GM23338 (cell line): ENCODE data around the gene FAF1. TPM values are rescaled to one million over a fixed set of nuclear protein-coding genes. Genes with fewer than 3 reads are reported as not detected.

Source experiments
- ATAC-seq: fragments of 200-7000 bp; cut with Tn5 transposase; 3 replicates; pipeline ENCODE4 v1.9.1; 2020
- DNase-seq: peaks from one replicate; pipeline ENCODE4 v3.0.0-alpha.2; 2015; ENCODE audit warnings: low spot score
- H2AFZ ChIP-seq: fragments of 200-600 bp; sonication (generic); 2 replicates; pipeline ENCODE4 v1.8.0; 2016; ENCODE audit warnings: antibody characterized with exemption, mild to moderate bottlenecking, moderate library complexity
- H3F3A ChIP-seq: fragments of 200-600 bp; sonication (generic); replicated peaks from 2 replicates; pipeline ENCODE4 v1.8.0; 2017; ENCODE audit warnings: antibody characterized with exemption, mixed run types, low read depth
- H3K27ac ChIP-seq: fragments of 200-600 bp; sonication (generic); 2 replicates; pipeline ENCODE4 v1.6.1; 2016; ENCODE audit warnings: low read depth
- H3K27me3 ChIP-seq: fragments of 200-600 bp; sonication (generic); 2 replicates; pipeline ENCODE4 v1.8.0; 2016; ENCODE audit warnings: mild to moderate bottlenecking, mixed run types, moderate library complexity; ENCODE audit not compliant: insufficient read depth
- H3K36me3 ChIP-seq: fragments of 200-600 bp; sonication (generic); 2 replicates; pipeline ENCODE4 v1.8.0; 2016; ENCODE audit warnings: mild to moderate bottlenecking; ENCODE audit not compliant: insufficient read depth
- H3K4me1 ChIP-seq: fragments of 200-600 bp; sonication (generic); 2 replicates; pipeline ENCODE4 v1.8.0; 2016; ENCODE audit warnings: mild to moderate bottlenecking, moderate library complexity; ENCODE audit not compliant: insufficient read depth
- H3K4me2 ChIP-seq: fragments of 200-600 bp; sonication (generic); 2 replicates; pipeline ENCODE4 v1.7.1; 2017; ENCODE audit warnings: mixed run types
- H3K4me3 ChIP-seq: fragments of 200-600 bp; sonication (generic); 2 replicates; pipeline ENCODE4 v1.6.1; 2016; ENCODE audit warnings: mixed run types
- H3K79me2 ChIP-seq: fragments of 200-600 bp; sonication (generic); replicated peaks from 2 replicates; pipeline ENCODE4 v1.8.0; 2017; ENCODE audit warnings: mild to moderate bottlenecking; ENCODE audit not compliant: insufficient read depth
- H3K9me2 ChIP-seq: fragments of 200-600 bp; sonication (generic); 2 replicates; pipeline ENCODE4 v1.8.0; 2017; ENCODE audit not compliant: insufficient read depth
- H4K20me1 ChIP-seq: fragments of 200-600 bp; sonication (generic); replicated peaks from 2 replicates; pipeline ENCODE4 v1.8.0; 2017; ENCODE audit warnings: mild to moderate bottlenecking; ENCODE audit not compliant: insufficient read depth
- H3K27ac Mint-ChIP-seq: 2 replicates; pipeline ENCODE4 v1.8.0; 2020; ENCODE audit warnings: inconsistent platforms, mild to moderate bottlenecking, moderate library complexity, mixed read lengths
- H3K27me3 Mint-ChIP-seq: 3 replicates; pipeline ENCODE4 v1.8.0; 2022; ENCODE audit warnings: low read depth, mild to moderate bottlenecking, moderate library complexity, mixed read lengths, inconsistent platforms; ENCODE audit not compliant: insufficient read depth, poor library complexity
- H3K36me3 Mint-ChIP-seq: 3 replicates; pipeline ENCODE4 v1.8.0; 2021; ENCODE audit warnings: low read depth, mild to moderate bottlenecking, inconsistent platforms, moderate library complexity, mixed read lengths
- H3K4me1 Mint-ChIP-seq: 3 replicates; pipeline ENCODE4 v1.8.0; 2020; ENCODE audit warnings: mild to moderate bottlenecking, inconsistent platforms, mixed read lengths
- H3K4me3 Mint-ChIP-seq: 3 replicates; pipeline ENCODE4 v1.8.0; 2021; ENCODE audit warnings: moderate library complexity, mild to moderate bottlenecking, inconsistent platforms, mixed read lengths
- H3K9me3 Mint-ChIP-seq: 3 replicates; pipeline ENCODE4 v1.8.0; 2020; ENCODE audit warnings: moderate library complexity, mild to moderate bottlenecking, inconsistent platforms, mixed read lengths
- CREB1 ChIP-seq: fragments of 250-450 bp; sonication (Bioruptor Pico); IDR thresholded peaks from 2 replicates; pipeline ENCODE4 v1.5.0; 2020; ENCODE audit warnings: low read depth, mild to moderate bottlenecking, moderate library complexity
- EZH2phosphoT487 ChIP-seq: fragments of 200-600 bp; sonication (generic); IDR thresholded peaks from one replicate; pipeline ENCODE4 v1.8.1; 2018; ENCODE audit warnings: antibody characterized with exemption; ENCODE audit not compliant: unreplicated experiment
- JUNB ChIP-seq: IDR thresholded peaks from one replicate; pipeline ENCODE4 v1.6.1; 2016; ENCODE audit warnings: antibody characterized with exemption; ENCODE audit not compliant: unreplicated experiment
- NANOG ChIP-seq: IDR thresholded peaks from 2 replicates; pipeline ENCODE4 v1.6.1; 2016; ENCODE audit warnings: antibody characterized with exemption, borderline replicate concordance
- REST ChIP-seq: IDR thresholded peaks from one replicate; pipeline ENCODE4 v1.6.1; 2018; ENCODE audit warnings: antibody characterized with exemption; ENCODE audit not compliant: unreplicated experiment
- STAT1 ChIP-seq: IDR thresholded peaks from one replicate; pipeline ENCODE4 v1.6.1; 2016; ENCODE audit warnings: antibody characterized with exemption; ENCODE audit not compliant: unreplicated experiment
- ZNF114 ChIP-seq: fragments of 250-450 bp; sonication (Bioruptor Pico); IDR thresholded peaks from 2 replicates; pipeline ENCODE4 v1.5.0; 2020; ENCODE audit warnings: mild to moderate bottlenecking, moderate library complexity
- ZNF331 ChIP-seq: fragments of 250-450 bp; sonication (Bioruptor Pico); IDR thresholded peaks from 2 replicates; pipeline ENCODE4 v1.5.0; 2020; ENCODE audit warnings: low read depth, mild to moderate bottlenecking, moderate library complexity
- ZNF462 ChIP-seq: fragments of 250-450 bp; sonication (Bioruptor Pico); IDR thresholded peaks from 2 replicates; pipeline ENCODE4 v1.5.0; 2020; ENCODE audit warnings: mild to moderate bottlenecking, moderate library complexity
- polyA plus RNA-seq: library from polyadenylated mRNA; unstranded; fragments of >200 nt; fragmentation: Nextera tagmentation; extraction: Ambion mirVana; gene quantifications from 2 replicates; pipeline ENCODE4 v1.2.1, GENCODE V29; 2016
- total RNA-seq: library from RNA; depleted of rRNA; stranded (reverse); fragments of >200 nt; shearing (Covaris generic); gene quantifications from 2 replicates; pipeline ENCODE4 v1.2.3, GENCODE V29; 2014

Gene FAF1
- total and polyA plus RNA-seq, 2 experiments from 2014 or later: 24.1 to 53.2 TPM

- no peaks in the 10 kb centered on the region for H3K27me3 Mint-ChIP-seq
- no peak for ATAC-seq
- H3K27ac Mint-ChIP-seq: no peak overlapping the region
- TF ChIP-seq EZH2phosphoT487: no peak
- TF ChIP-seq ZNF331: no peak
- no peaks in the 10 kb centered on the region for H3K4me1 ChIP-seq
- H3K4me3 ChIP-seq: no peak overlapping the region
- H3K4me1 Mint-ChIP-seq: peaks cover 5% of the 10 kb centered on the region
- no peaks in the 10 kb centered on the region for H3K36me3 Mint-ChIP-seq
- no peak for DNase-seq
- no peaks in the 10 kb centered on the region for H3K79me2 ChIP-seq
- no peaks in the 10 kb centered on the region for H3K27me3 ChIP-seq
- no peaks in the 10 kb centered on the region for H3K9me3 Mint-ChIP-seq
- no peaks in the 10 kb centered on the region for H3K9me2 ChIP-seq
- H3K27ac ChIP-seq: no peak overlapping the region
- no peaks in the 10 kb centered on the region for H3F3A ChIP-seq
- no peaks in the 10 kb centered on the region for H3K36me3 ChIP-seq
- H3K4me2 ChIP-seq: no peak overlapping the region
- H2AFZ ChIP-seq: no peak overlapping the region
- H4K20me1 ChIP-seq: no peaks in the 10 kb centered on the region; the same call in 1 of the 2 replicates
- H3K4me3 Mint-ChIP-seq: no peak overlapping the region
These were observed 506.8 kb downstream of the FAF1 start for GRCh38 chr1:50453266-50453665.

GRCh38 chr1:50452700-50453099, 507.4 kb downstream of the FAF1 start:
- Histone ChIP-seq H3K4me3 (no peak overlapping the region), H2AFZ (no peak overlapping the region), H3K27me3 (no peaks in the 10 kb centered on the region), H3K9me2 (no peaks in the 10 kb centered on the region), H3K79me2 (no peaks in the 10 kb centered on the region), H3K4me1 (no peaks in the 10 kb centered on the region), H4K20me1 (no peaks in the 10 kb centered on the region; the same call in 1 of the 2 replicates), H3K27ac (no peak overlapping the region), H3K36me3 (no peaks in the 10 kb centered on the region), H3F3A (no peaks in the 10 kb centered on the region), H3K4me2 (no peak overlapping the region)
- DNase-seq (no peak), ATAC-seq (no peak)
- no peak overlapping the region for H3K4me3 Mint-ChIP-seq
- H3K27me3 Mint-ChIP-seq: no peaks in the 10 kb centered on the region
- H3K9me3 Mint-ChIP-seq: no peaks in the 10 kb centered on the region
- H3K27ac Mint-ChIP-seq: no peak overlapping the region
- H3K36me3 Mint-ChIP-seq: no peaks in the 10 kb centered on the region
- peaks cover 5% of the 10 kb centered on the region for H3K4me1 Mint-ChIP-seq
- no peak for TF ChIP-seq STAT1
- no peak for TF ChIP-seq CREB1 (CRISPR knock-in tag)
- no peak for TF ChIP-seq ZNF462 (CRISPR knock-in tag)
- TF ChIP-seq ZNF331: no peak
- TF ChIP-seq JUNB: no peak
- no peak for TF ChIP-seq ZNF114
- TF ChIP-seq REST: no peak
- no peak for TF ChIP-seq NANOG
